GM19099 (cell line): Measurements from ENCODE around the gene TMEM117.

Experiments
- POLR2A ChIP-seq: IDR thresholded peaks from 3 replicates; pipeline ENCODE4 v1.6.1; 2011; ENCODE audit warnings: low read depth; ENCODE audit not compliant: insufficient read length; ENCODE audit errors: extremely low read depth

TMEM117 gene

DNA sequence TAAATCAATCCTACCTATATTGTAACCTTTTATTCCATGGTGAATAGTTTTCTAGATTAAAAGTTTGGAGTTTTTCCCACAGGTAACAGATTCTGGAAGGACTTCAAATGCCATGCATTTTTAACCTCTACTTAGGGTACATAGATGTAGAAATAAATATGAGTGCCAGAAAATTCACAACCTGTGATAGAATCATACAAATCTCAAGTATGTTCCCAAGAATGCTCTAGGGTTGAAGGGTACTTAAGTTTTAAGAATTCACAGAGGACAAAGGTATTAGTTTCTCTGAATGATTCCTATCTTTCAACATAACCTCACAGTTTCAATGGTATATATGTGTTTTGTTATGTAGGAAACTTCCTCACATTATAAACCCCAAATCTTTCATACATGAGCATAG, 511.3 kb downstream of the TMEM117 start:
- no peak for TF ChIP-seq POLR2A

DNA sequence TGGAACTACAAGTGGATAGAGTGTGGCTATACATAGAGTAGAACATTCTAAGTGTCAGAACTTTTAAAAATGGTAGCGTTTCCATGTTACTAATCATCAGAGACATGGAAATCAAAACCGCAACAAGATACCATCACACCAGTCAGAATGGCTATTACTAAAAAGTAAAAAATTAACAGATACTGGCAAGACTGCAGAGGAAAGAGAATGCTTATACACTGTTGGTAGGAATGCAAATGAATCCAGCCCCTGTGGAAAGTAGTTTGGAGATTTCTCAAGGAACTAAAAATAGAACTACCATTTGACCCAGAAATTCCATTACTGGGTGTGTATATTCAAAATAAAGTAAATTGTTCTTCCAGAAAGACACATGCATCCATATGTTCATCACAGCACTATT, 521.6 kb downstream of the TMEM117 start:
- no peak for TF ChIP-seq POLR2A

DNA sequence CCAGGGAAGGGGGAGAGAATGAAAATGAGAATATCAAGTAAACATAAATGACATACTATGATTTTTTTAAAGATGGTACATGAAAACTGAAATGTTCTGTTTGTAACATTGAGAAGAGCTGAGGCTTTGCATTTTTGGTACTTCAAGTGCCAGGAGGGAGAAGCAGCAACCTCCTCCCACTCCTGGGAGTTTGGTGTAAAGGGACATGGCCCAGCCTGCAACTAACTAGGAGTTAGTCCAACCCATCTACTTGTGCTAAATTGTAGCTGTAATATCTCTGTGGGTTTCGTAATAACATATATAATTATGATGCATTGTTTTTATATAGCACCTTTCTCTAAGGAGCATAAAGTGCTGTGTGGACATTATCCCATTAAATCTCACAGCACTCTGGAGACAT, 522.8 kb downstream of the TMEM117 start:
- no peak for TF ChIP-seq POLR2A

DNA sequence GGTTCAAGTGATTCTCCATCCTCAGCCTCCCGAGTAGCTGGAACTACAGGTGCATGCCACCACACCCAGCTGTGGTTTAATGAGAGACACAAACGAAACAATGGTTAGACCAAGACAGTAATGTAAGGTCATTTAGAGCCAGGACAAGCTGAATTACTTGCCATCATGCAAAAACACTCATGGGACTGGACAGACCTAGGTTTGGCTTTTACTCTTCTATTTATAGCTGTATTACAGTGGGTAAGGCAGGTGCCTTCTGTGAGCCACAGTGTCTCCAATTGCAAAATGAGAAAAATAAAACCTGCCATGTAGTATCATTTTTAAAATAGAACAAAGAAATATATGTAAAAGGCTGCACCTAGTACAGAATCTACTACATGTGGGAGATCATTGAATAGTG, 527.1 kb downstream of the TMEM117 start:
- TF ChIP-seq POLR2A = no peak

DNA sequence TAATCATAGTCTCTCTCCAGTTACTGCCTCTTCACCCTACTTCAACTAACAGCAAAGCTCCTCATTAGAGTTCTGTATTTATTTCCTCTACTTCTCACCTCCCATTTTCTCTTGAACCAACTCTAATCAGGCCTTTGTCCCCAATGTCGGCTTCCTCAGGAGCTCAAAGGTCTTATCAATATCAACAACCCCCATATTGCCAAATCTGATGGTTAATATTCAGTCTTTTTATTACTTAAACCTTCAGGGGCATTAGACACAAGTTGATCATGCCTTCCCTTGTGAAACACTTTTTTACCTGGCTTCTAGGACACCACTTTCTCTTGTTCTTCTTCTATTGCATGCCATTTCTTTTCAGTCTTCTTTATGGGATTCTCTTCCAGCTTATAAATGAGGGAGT, 531.3 kb downstream of the TMEM117 start:
- no peak for TF ChIP-seq POLR2A

DNA sequence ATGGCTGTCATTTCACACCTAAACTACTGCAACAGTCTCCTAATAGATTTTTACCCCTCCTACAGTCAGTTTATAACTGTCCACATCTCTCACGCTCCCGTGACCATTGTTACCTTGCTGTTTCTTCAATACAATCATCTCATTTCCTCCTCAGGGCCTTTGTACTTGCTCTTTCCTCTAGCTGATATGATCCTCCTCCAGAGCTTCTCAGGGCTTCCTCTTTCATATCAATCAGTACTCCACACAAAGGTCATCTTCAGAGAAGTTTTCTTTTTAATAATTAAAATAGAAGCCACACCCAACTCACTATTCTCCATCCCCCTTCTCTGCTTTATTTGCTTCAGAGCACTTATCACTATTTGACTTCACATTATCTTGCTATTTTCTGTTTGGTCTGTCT, 532.0 kb downstream of the TMEM117 start:
- TF ChIP-seq POLR2A = no peak

DNA sequence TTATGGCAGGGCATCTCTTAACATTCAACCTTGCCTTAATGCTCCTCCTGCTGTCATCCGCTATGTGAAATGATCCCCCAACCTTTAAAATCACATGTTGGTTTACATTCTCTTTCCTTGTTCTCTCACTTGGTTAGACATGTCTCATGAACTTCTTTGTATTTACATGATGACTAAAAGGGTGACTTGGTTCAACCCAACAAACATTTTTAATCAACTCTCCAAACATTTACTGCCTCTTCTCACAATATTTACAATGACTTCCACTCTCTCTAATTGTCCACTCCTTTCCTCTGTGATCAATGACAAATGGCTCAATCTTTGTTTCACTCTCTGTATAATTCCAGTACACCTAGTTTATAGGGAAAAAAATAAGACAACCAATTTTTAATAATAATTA, 534.1 kb downstream of the TMEM117 start:
- TF ChIP-seq POLR2A = no peak

DNA sequence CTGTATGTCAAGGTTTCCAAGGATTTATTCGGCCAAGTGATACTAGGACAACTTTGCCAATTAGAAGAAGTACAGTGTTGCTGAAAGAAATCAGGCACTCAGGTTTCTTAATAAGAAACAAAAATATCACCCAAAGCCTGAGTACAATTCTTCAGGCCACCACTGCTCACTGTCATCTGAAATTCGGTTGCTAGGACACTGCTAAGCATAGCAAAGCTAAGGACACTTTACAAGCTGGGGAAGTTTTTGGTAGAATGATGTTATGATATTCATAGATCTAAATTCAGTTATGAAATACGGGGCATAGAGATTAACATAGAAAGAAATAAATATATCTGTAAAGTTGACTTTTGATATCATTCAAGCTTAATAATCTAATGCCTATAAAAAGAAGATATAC, 535.1 kb downstream of the TMEM117 start:
- no peak for TF ChIP-seq POLR2A

DNA sequence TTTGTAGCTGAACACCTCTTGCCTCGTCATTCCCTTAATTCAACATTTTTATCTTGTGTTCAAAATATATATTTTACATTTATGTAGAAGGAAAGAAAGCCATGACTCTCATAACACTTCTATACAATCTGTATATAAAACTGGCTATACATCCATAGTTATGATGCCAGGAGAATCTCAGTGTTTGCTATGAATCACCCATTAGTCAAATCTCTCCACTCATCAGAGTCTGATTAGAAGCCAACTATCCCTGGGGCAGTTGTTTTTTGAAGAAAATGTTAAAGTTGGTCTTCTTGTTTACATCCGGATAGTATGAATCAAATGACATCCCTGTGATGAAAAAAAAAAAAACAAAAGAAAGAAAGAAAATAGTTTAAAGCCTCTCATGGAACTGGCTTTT, 536.4 kb downstream of the TMEM117 start:
- TF ChIP-seq POLR2A = no peak

DNA sequence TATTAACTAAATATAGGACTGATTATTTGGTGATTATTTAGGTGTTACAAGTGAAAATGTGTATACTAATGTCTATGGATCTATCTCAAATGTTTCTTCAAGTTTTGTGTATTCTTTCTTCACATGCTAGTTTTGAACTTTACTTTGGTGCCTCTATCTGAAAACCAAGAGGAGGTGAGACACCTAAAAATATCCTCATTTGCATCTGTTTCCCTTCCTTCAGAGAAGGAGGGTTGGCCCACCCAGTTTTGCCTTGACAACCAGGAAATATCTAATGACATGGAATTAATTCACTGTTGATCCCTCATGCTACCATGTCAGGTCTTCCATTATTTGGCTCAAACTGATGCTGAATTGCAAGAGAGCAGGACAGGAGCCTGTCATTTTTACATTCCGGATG, 539.8 kb downstream of the TMEM117 start:
- TF ChIP-seq POLR2A = no peak

DNA sequence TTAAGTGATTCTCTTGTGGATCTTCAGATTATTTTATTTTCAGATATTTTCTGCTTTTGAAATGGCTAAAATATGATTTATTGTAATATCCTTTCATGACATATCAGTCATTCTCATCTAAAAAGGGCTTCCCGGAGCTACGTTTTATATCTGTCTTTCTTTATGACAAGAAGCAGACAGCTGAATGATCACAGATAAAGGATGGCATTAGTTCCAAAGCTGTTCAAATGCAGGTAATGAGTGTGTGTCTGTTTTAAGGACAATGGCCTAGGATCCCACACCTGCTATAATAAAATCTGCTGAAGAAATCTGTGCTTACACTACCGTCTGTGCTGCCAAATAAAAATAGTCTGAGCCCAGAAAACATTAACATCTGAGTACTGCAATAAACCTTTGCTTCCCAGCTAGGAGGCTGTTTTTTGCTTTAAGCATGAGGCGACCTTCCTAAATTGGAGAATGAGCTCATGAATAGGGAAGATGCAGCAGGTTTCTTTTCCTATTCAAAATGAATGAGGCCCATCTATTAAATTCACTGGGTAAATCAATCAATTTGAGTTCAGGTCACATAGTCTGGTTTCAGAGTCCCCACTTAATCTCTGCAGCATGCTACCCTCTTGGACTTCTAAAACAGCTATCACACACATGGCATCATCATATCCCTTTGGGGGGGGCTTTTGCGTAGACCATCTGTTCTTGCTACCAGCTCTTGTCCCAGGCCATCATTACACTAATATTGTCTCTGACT, 541.7 kb downstream of the TMEM117 start:
- TF ChIP-seq POLR2A = no peak

DNA sequence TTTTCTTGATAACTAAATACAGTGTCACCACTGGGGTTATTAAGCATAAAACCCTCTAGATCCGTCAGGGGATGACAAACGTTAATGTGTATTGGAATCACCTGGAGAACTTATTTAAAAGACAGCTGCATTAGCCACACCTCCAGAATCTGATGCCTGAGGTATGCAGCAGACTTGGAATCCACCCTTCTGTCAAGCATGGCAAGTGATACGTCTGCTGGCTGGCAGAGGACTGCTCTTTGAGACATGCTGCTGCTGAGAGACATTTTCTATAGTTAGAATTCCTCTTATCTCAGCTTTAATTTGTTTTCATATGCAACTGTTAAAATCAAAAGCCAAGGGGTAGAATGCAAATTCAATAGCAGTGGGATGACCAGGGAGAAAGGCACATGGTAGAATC, 544.0 kb downstream of the TMEM117 start:
- no peak for TF ChIP-seq POLR2A

DNA sequence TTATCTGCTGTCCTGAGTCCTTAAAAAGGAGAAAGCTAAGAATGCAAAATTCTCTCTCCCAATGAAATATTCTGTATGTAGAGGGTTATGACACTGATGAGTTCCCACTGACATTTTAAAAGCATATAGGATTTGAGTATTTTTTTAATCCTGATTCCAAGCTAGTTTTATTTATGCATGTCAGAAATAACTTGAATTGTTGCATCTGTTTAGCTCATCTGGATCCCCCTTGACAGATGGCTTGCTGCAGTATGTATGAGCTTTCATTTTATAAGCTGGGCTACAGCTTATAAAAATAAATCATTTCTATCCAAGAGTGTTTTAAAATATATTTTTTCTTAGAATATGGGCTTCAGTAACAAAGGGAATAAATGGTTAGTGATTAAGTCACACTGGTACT, 545.0 kb downstream of the TMEM117 start:
- no peak for TF ChIP-seq POLR2A

DNA sequence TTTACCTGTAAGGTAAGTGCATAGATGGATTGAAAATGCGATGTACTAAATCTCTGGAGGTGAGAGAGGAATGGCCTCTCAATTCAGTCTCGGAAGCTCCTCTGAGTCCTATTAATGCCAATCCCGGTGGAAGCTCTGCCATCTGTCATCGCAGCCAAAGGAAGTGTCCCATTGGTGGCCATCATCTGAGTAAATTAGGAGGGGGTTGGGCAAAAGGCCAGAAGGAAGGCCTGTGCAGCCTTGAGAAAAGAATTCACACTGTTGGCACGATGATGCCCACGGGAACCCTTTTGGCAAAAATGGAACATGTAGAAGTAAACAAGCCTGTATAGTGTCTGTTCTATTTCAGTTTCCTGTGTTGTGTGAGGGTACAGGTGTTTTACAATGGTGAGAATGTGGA, 545.5 kb downstream of the TMEM117 start:
- TF ChIP-seq POLR2A = no peak

DNA sequence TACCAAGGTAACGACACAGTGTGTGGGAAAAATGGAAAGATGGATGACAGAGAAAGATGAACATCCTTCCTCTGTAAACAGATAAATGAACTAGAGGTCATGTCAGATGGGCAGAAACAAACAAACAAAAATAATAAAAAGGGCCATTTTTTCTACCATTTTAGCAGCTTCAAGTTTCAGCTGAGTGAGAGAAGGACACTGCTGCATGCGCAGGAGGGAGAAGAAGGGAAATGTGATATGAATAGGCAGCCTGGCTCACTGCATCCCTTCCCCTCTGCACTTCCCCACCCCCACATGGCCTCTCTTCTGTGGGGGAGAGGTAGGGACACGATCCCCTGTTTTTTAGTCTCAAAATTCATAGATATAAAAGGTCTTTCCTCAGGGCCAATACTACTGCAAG, 548.3 kb downstream of the TMEM117 start:
- TF ChIP-seq POLR2A = no peak

DNA sequence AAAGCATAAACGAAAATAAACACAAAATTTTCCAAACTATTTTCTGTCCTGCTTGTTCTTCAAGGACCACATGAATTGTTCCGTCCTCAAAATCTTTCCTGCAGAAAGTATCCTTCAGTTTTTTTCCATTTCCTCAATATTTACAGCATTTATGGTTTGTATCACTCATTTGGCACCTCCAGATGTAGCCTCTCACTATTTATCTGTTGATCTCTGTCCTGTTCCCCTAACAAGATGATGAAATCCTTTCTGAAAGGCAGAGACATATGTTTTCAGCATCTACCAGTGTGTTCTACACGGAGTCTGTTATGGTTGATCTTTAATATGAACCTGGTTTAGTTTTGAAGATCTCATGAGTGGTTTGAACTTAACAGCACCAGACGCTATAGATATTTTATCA, 550.1 kb downstream of the TMEM117 start:
- no peak for TF ChIP-seq POLR2A

DNA sequence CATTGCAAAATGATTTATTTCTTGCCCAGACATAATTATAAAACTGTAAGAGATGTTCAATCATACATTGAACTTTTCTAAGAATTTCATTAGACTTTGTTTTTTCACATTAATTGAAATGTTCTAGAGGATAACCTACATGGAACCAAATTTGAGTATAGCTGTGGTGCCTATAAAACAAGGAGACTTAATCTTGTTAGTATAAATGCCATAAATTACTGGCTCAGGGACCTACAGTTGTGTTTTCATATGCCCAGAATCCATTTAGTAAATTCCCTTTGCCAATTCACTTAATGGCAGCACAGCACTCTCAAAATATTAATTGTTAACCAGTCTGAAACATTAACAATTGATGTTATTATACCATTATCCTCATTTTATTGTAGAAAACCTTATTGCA, 551.7 kb downstream of the TMEM117 start:
- TF ChIP-seq POLR2A = no peak
